ACHN (cell line): ENCODE data around the gene SSC4D.

Experiments used
- DNase-seq: peaks from one replicate; pipeline ENCODE4 v3.0.0-alpha.2; 2015
- in situ Hi-C: cut with HindIII; loops from 2 replicates; pipeline ENCODE4 v1.10.0; 2017; ENCODE audit warnings: low sequenced_read_pairs, low pct_ligation_motif_present, low pct_unique_long_range_greater_than_20kb

SSC4D gene

DNA sequence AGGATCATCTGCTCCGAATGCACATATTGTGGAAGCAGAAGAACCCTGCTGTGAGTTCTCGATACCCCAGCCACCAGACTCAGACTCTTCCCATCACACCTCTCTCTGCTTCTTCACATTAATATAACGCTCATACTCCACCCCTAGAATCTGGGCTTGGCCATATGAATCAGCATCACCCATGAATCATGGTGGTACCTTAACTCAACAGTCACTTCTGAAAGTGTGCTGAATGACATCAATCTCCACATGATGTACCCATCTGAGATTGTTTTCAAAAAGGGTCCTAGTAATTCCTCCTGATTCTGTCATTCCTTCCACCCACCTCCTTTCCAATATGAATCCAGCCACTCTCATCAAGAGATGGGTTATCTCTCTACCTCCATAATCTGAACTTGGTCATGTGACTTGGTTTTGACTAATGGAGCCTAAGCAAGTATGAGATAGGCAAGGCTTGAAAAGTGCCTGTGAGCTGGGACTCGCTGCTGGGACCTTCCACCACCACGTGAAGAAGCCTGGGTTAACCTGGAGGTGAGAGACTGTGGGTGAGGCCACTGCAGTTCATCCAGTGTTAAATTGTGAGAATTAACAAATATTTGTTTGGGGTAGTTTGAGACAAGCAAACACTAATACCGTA, 66.1 kb downstream of the SSC4D start:
- no peak for DNase-seq
- in situ Hi-C loops = no loop called here

DNA sequence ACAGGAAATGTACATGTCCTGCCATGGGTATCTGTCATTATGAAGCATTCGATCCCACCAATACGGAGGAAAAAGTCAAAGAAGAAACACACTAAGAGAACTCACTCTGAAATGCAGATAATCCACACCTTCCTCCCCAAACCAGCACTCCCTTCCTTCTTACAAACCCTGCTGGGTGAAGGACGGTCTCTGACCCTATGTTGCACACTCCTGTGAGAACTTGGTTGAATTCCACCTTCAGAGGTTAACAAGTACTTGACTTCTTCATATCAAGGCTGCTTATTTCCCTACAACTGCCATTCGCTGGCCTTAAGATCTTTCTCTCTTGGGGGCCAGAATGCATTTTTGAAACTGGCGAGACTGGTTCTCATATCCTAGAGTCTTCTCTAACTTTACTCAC, 67.3 kb downstream of the SSC4D start:
- in situ Hi-C loops = no loop called here

DNA sequence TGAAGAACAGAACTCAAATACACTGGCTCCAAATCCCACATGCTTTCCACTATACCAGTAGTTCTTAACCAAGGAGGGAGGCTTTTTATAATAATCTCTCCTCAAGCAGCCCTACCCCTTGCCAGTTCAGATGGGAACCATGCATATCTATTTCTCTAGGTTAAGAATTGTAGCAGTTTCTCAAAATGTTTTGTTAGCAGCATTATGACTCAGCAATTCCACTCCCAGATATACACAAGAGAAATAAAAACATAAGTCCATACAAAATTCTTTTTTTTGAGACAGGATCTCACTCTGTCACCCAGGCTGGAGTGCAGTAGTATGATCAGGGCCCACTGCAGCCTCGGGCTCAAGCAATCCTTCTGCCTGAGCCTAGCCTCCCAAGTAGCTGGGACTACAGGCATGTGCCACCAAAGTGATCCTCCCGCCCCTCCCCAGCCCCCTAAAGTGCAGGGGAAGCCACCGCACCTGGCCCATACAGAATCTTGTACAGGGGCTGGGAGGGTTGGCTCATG, 68.8 kb downstream of the SSC4D start:
- DNase-seq = no peak
- in situ Hi-C loops = no loop called here

More for the DNA sequence above, 67.3 kb downstream of the SSC4D start:
- DNase-seq = no peak
